ENCODE data around the gene PPP1R13B. TPM values are rescaled to one million over a fixed set of nuclear protein-coding genes. Genes with fewer than 3 reads are reported as not detected.

PPP1R13B gene
- total RNA-seq, 2 donors from 2014 or later = 17.8 to 29.6 TPM

DNA sequence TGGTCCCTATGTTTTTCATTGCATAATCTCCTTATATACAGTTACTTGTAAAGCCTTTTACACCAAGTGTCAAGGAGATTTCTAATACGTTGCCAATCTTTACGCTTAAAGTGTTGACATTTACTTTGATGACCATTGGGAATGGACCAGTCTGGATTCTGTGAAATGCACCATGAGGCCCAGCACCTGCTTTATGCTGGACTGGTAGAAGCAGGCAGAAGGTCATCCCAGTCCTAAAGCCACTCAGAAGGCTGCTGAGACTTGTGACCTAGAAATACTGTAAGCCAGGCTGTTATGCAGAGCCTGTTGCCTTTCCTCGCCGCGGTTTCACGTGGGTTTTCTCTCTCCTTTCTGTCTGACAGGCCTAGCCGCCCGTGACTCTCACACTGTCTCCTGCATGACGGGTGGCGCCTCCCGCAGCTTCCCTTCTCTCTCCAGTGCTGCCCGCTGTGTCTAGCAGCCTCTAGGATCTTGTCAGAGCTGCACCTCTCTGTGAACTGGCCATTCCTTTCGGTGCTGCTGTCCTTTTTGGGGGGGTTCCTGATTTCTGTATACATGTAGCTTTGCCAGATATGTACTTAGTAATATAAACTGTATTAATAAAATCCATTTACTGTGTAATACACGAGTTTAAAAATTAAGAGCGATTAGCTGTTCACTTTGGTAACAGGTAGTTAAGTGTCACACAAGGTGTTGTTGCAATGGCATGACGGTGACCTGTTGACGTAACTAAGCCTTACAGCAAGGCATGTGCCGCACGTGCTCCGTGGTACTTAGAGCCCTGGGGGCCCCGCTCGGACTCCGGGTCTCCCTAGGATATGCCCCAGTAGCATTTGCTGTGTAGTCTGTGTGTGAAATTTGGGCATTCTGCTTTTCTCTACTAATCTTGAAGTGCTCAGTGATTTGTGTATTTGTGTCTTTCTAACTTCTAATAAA is 161.8 kb downstream of the PPP1R13B start:
- peak; percentile 60 for DNase-seq (ENCODE audit: low spot score)
- intact Hi-C loops (cut with DNase I) = loop anchor here in 1 of 2 donors (10.0 kb wide), 1 partner anchor 111 kb away; no protein-coding TSS in a partner anchor

DNA sequence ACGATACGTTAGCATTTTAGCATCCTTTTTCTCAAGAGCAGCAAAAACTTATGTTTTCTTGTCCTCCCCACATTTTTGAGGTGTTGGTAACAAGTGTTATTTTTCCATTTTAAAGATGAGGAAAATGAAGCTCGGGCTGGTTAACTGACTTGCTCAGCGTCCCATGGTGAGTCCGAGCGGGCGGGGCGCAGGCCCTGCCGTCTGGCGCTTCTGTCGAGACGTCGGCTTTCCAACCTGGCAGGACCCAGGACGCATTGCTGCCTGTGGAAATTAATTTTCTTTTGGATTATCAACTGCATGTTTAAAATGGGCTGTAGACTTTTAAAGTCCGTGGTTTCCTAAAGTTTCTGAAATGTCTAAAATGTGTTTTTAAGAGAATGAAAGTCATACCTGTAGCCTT is 162.5 kb downstream of the PPP1R13B start:
- DNase-seq (ENCODE audit: low spot score) = peak; percentile 70
- intact Hi-C loops (cut with DNase I) = loop anchor here in 1 of 2 donors (10.0 kb wide), 1 partner anchor 110 kb away; no protein-coding TSS in a partner anchor

DNA sequence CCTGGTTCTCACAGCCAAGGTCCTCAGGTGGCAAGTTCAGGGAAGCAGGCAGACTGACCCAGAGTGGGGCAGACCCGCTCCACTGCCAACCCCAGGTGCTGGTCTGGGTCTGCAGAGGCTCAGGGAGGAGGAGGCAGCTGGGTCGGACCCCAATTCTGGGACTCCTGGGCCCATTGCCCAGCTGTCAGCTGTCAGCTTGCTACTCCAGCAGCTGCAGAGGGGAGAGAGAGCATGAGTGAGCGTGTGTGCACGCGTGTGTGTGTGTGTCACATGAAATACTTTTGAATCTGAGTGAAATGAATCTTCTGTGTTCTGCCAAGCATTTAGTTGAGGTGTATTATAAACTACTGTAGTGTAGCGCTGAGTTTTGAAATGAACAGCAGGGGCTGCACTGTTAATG is 162.9 kb downstream of the PPP1R13B start:
- peak; percentile 49 for DNase-seq (ENCODE audit: low spot score)
- intact Hi-C loops (cut with DNase I) = loop anchor here in 1 of 2 donors (10.0 kb wide), 1 partner anchor 110 kb away; no protein-coding TSS in a partner anchor

Other genes starting within 250 kb of the PPP1R13B start
- gene KLC1, start 218.4 kb downstream of the PPP1R13B start, total RNA-seq = 100 to 1,000 TPM; 169 to 192 TPM
- gene XRCC3, start 132.1 kb downstream of the PPP1R13B start, total RNA-seq = 1 to 10 TPM; 4.0 to 4.9 TPM
- gene ZFYVE21, start 131.8 kb downstream of the PPP1R13B start, total RNA-seq = 10 to 100 TPM; 57.2 to 59.5 TPM
- 1 to 10 TPM in 1 of 2 donors, under 1 TPM in 1; 1.00 to 2.9 TPM for gene TDRD9, start 80.9 kb upstream of the PPP1R13B start, total RNA-seq
- gene RD3L, start 95.0 kb upstream of the PPP1R13B start, total RNA-seq = not detected
- gene ASPG, start 238.1 kb upstream of the PPP1R13B start, total RNA-seq = 1 to 10 TPM; 1.3 to 3.2 TPM